HUES64 (cell line): ENCODE data around the gene ZNF594.
"Not testable (repeated sequence)": the region's sequence is repeated elsewhere in the genome, so short reads cannot be mapped to it uniquely, and the experiment has no call there.

Experiments
- H3K27ac ChIP-seq: 2 replicates; pipeline ENCODE4 v1.7.0; 2013; ENCODE audit warnings: low read depth, low read length, inconsistent platforms
- H3K27me3 ChIP-seq: 2 replicates; pipeline ENCODE4 v1.6.1; 2013; ENCODE audit warnings: mild to moderate bottlenecking, low read length; ENCODE audit not compliant: insufficient read depth
- H3K36me3 ChIP-seq: 2 replicates; pipeline ENCODE4 v1.6.1; 2013; ENCODE audit warnings: mild to moderate bottlenecking, low read length; ENCODE audit not compliant: insufficient read depth
- H3K4me1 ChIP-seq: 2 replicates; pipeline ENCODE4 v1.6.1; 2013; ENCODE audit warnings: mild to moderate bottlenecking, low read length, moderate library complexity; ENCODE audit not compliant: insufficient read depth
- H3K4me3 ChIP-seq: 2 replicates; pipeline ENCODE4 v1.5.1; 2013; ENCODE audit warnings: mild to moderate bottlenecking, low read length, moderate library complexity
- H3K9ac ChIP-seq: 2 replicates; pipeline ENCODE4 v1.6.1; 2013; ENCODE audit warnings: mild to moderate bottlenecking, low read depth, low read length
- H3K9me3 ChIP-seq: 2 replicates; pipeline ENCODE4 v1.6.1; 2013; ENCODE audit warnings: low read depth, low read length; ENCODE audit not compliant: insufficient read depth
- WGBS: fragments of 150-250, 120-280 bp; methylation state at CpG from one replicate; pipeline ENCODE4 v1.1.7; 2013; ENCODE audit warnings: missing lambda C conversion rate; 5-methylcytosine and 5-hydroxymethylcytosine counted together

The ZNF594 gene

GRCh38 chr17:5198472-5198871 lies 6.8 kb upstream of the ZNF594 start:
- Histone ChIP-seq H3K4me1 (no peaks in the 10 kb centered on the region), H3K9ac (no peak overlapping the region)

GRCh38 chr17:5194346-5194745 lies 2.7 kb upstream of the ZNF594 start:
- no peak overlapping the region for H3K27ac ChIP-seq
- peaks cover 17% of the 10 kb centered on the region for H3K9me3 ChIP-seq
- H3K4me3 ChIP-seq, result no peak overlapping the region
- no peaks in the 10 kb centered on the region for H3K27me3 ChIP-seq
- no peaks in the 10 kb centered on the region for H3K4me1 ChIP-seq
- no peak overlapping the region for H3K9ac ChIP-seq
- peaks cover 12% of the 10 kb centered on the region for H3K36me3 ChIP-seq
- 92% methylated on average over 1 of the region's 2 CpGs for WGBS

More at GRCh38 chr17:5198472-5198871, 6.8 kb upstream of the ZNF594 start:
- H3K9me3 ChIP-seq, result no peaks in the 10 kb centered on the region
- no peaks in the 10 kb centered on the region for H3K36me3 ChIP-seq
- 96% methylated on average over 7 of the region's 7 CpGs for WGBS
- H3K4me3 ChIP-seq, result no peak overlapping the region
- no peaks in the 10 kb centered on the region for H3K27me3 ChIP-seq
- H3K27ac ChIP-seq, result no peak overlapping the region

GRCh38 chr17:5184288-5184687 lies 7.4 kb downstream of the ZNF594 start:
- Histone ChIP-seq H3K9ac (no peak overlapping the region), H3K27ac (no peak overlapping the region), H3K36me3 (peaks cover 71% of the 10 kb centered on the region), H3K27me3 (no peaks in the 10 kb centered on the region), H3K4me3 (peak overlapping the region; percentile 21; the same call in 1 of the 2 replicates), H3K9me3 (peaks cover 97% of the 10 kb centered on the region), H3K4me1 (no peaks in the 10 kb centered on the region)
- 93% methylated on average over 2 of the region's 2 CpGs for WGBS

- Histone ChIP-seq H3K36me3 (peaks cover 64% of the 10 kb centered on the region), H3K9me3 (peaks cover 100% of the 10 kb centered on the region), H3K4me3 (no peak overlapping the region; the same call in 1 of the 2 replicates), H3K27me3 (no peaks in the 10 kb centered on the region), H3K4me1 (no peaks in the 10 kb centered on the region), H3K27ac (no peak overlapping the region), H3K9ac (no peak overlapping the region)
Observed at GRCh38 chr17:5183410-5183793, 8.3 kb downstream of the ZNF594 start.

- no peaks in the 10 kb centered on the region for H3K27me3 ChIP-seq
- H3K4me1 ChIP-seq, result no peaks in the 10 kb centered on the region
- H3K9me3 ChIP-seq, result peaks cover 100% of the 10 kb centered on the region
- H3K36me3 ChIP-seq, result peaks cover 58% of the 10 kb centered on the region
- no peak overlapping the region for H3K9ac ChIP-seq
- 100% methylated on average over 3 of the region's 6 CpGs for WGBS
- H3K4me3 ChIP-seq, result peak overlapping the region; percentile 22
- H3K27ac ChIP-seq, result no peak overlapping the region
Observed at GRCh38 chr17:5182597-5183409, 8.9 kb downstream of the ZNF594 start.

GRCh38 chr17:5181509-5182305 lies 10.0 kb downstream of the ZNF594 start:
- 97% methylated on average over 7 of the region's 10 CpGs for WGBS
- peaks cover 96% of the 10 kb centered on the region for H3K9me3 ChIP-seq
- no peaks in the 10 kb centered on the region for H3K4me1 ChIP-seq
- peak overlapping the region; percentile 26 for H3K4me3 ChIP-seq
- peaks cover 49% of the 10 kb centered on the region for H3K36me3 ChIP-seq
- H3K27ac ChIP-seq, result no peak overlapping the region
- no peaks in the 10 kb centered on the region for H3K27me3 ChIP-seq
- no peak overlapping the region for H3K9ac ChIP-seq

GRCh38 chr17:5179003-5179402 lies 12.7 kb downstream of the ZNF594 start:
- no peaks in the 10 kb centered on the region for H3K4me1 ChIP-seq
- WGBS, result 97% methylated on average over 12 of the region's 12 CpGs
- no peaks in the 10 kb centered on the region for H3K27me3 ChIP-seq
- H3K4me3 ChIP-seq, result no peak overlapping the region
- peaks cover 42% of the 10 kb centered on the region for H3K36me3 ChIP-seq
- H3K27ac ChIP-seq, result no peak overlapping the region
- H3K9ac ChIP-seq, result no peak overlapping the region
- H3K9me3 ChIP-seq, result peaks cover 75% of the 10 kb centered on the region

- not testable (repeated sequence) for H3K4me1 ChIP-seq, H3K4me3 ChIP-seq, H3K9ac ChIP-seq, H3K27ac ChIP-seq, H3K27me3 ChIP-seq
- Histone ChIP-seq H3K9me3 (peaks cover 35% of the 10 kb centered on the region), H3K36me3 (peaks cover 17% of the 10 kb centered on the region; the same call in 1 of the 2 replicates)
- WGBS, result 96% methylated on average over 7 of the region's 7 CpGs
Observed at GRCh38 chr17:5175027-5175426, 16.6 kb downstream of the ZNF594 start.

GRCh38 chr17:5165791-5166564 lies 25.7 kb downstream of the ZNF594 start:
- H3K9ac ChIP-seq, result not testable (repeated sequence)

GRCh38 chr17:5164436-5164835 lies 27.2 kb downstream of the ZNF594 start:
- no peaks in the 10 kb centered on the region for H3K9me3 ChIP-seq
- no peak overlapping the region for H3K27ac ChIP-seq
- WGBS, result 92% methylated on average over 6 of the region's 6 CpGs
- H3K4me1 ChIP-seq, result no peaks in the 10 kb centered on the region; the same call in 1 of the 2 replicates
- no peaks in the 10 kb centered on the region for H3K36me3 ChIP-seq
- H3K4me3 ChIP-seq, result no peak overlapping the region
- no peaks in the 10 kb centered on the region for H3K27me3 ChIP-seq
- no peak overlapping the region for H3K9ac ChIP-seq

More at GRCh38 chr17:5165791-5166564, 25.7 kb downstream of the ZNF594 start:
- H3K27me3 ChIP-seq, H3K36me3 ChIP-seq, H3K27ac ChIP-seq, H3K9me3 ChIP-seq, H3K4me3 ChIP-seq, H3K4me1 ChIP-seq: not testable (repeated sequence)
- WGBS, result 90% methylated on average over 3 of the region's 7 CpGs

- not testable (repeated sequence) for H3K27me3 ChIP-seq, H3K36me3 ChIP-seq, H3K9me3 ChIP-seq, H3K4me3 ChIP-seq, H3K9ac ChIP-seq, H3K4me1 ChIP-seq, H3K27ac ChIP-seq
- 86% methylated on average over 3 of the region's 3 CpGs for WGBS
Observed at GRCh38 chr17:5161793-5162192, 29.9 kb downstream of the ZNF594 start.
